Left ventricle myocardium superior (tissue), 1 donor: Measurements from ENCODE around the gene DHRS12. TPM values are rescaled to one million over a fixed set of nuclear protein-coding genes. Genes with fewer than 3 reads are reported as not detected.

ENCODE experiments used
- total RNA-seq: library from RNA; stranded (reverse); fragmentation: NEBNext Ultra II Directional; extraction: Animal tissue kit (Norgen Biotek cat#: 25700); gene quantifications from one replicate; pipeline ENCODE4 v1.2.1, GENCODE V29; 2021
- donor health status: DM: no; HTN: yes; CAD: no; lungs with severe emphysema.

DHRS12 gene
- total RNA-seq, 1 donor from 2014 or later: 11.6 TPM

Other genes starting within 250 kb of the DHRS12 start
- gene WDFY2, start 219.7 kb downstream of the DHRS12 start, total RNA-seq: 4.9 TPM
- gene TMEM272, start 41.0 kb upstream of the DHRS12 start, total RNA-seq: 0.55 TPM
- gene CCDC70, start 57.8 kb upstream of the DHRS12 start, total RNA-seq: not detected
- 4.9 TPM for gene ATP7B, start 207.3 kb upstream of the DHRS12 start, total RNA-seq
- gene ALG11, start 208.2 kb upstream of the DHRS12 start, total RNA-seq: 18.4 TPM
- gene UTP14C, start 220.5 kb upstream of the DHRS12 start, total RNA-seq: 10.7 TPM